Suprapubic skin (tissue), 4 donors: ENCODE data around the gene HSPB6.

ENCODE experiments used
- CTCF ChIP-seq, 2 donors: fragments of 200-600 bp in 1 of 2; fragments of 450-650 bp in 1 of 2; sonication (generic) in 1 of 2; IDR thresholded peaks; one replicate each; pipeline ENCODE4 v1.5.1; 2016 to 2019; ENCODE audit warnings: antibody characterized with exemption in 2 of 2, mild to moderate bottlenecking in 1 of 2, moderate library complexity in 1 of 2
- EP300 ChIP-seq: sonication (generic); formaldehyde crosslinking; IDR thresholded peaks from one replicate; pipeline ENCODE4 v1.6.1; 2017; ENCODE audit warnings: antibody characterized with exemption
- POLR2A ChIP-seq, 2 donors: fragments of 450-650 bp; IDR thresholded peaks; one replicate each; pipeline ENCODE4 v1.6.1; 2017; ENCODE audit warnings: antibody characterized with exemption in 2 of 2, mild to moderate bottlenecking in 2 of 2, moderate library complexity in 2 of 2
- POLR2AphosphoS5 ChIP-seq, 3 donors: sonication (generic); formaldehyde crosslinking; IDR thresholded peaks; one replicate each; pipeline ENCODE4 v1.6.1; 2017; ENCODE audit warnings: antibody characterized with exemption in 3 of 3

- no peak for TF ChIP-seq POLR2AphosphoS5 (IDR thresholded peaks at IDR 0.05)
- TF ChIP-seq POLR2A (IDR thresholded peaks at IDR 0.05): no peak
- no peak for TF ChIP-seq CTCF (IDR thresholded peaks at IDR 0.05)
- TF ChIP-seq EP300: no peak
These were observed 42.8 kb downstream of the HSPB6 start for GRCh38 chr19:35713904-35714495.
